ENCODE results near the gene ILRUN.
"Not testable (repeated sequence)": the region's sequence is repeated elsewhere in the genome, so short reads cannot be mapped to it uniquely, and the experiment has no call there.

ILRUN gene

GRCh38 chr6:34718976-34719375, 22.4 kb upstream of the ILRUN start:
- no peaks in the 10 kb centered on the region for H3K79me2 ChIP-seq (ENCODE audit: insufficient read depth, low read length)
- no peaks in the 10 kb centered on the region for H3K9me2 ChIP-seq (replicated peaks; ENCODE audit: low read depth, low read length)
- no peak for TF ChIP-seq CTCF (conservative IDR thresholded peaks at IDR 0.05; ENCODE audit: low read length)
- TF ChIP-seq EZH2phosphoT487 (IDR thresholded peaks at IDR 0.05; ENCODE audit: borderline replicate concordance): no peak
- no peak overlapping the region for H2AFZ ChIP-seq (ENCODE audit: low read length)
- H4K20me1 ChIP-seq (ENCODE audit: insufficient read depth, low read length, poor library complexity, severe bottlenecking): no peaks in the 10 kb centered on the region
- no peaks in the 10 kb centered on the region for H3K36me3 ChIP-seq (ENCODE audit: insufficient read depth, low read length)
- no peak overlapping the region for H3K9ac ChIP-seq (ENCODE audit: low read depth, low read length, poor library complexity, severe bottlenecking)
- H3K4me3 ChIP-seq (ENCODE audit: low read length, poor library complexity, severe bottlenecking): no peak overlapping the region
- H3K9me3 ChIP-seq (ENCODE audit: insufficient read depth, low read depth, low read length): no peaks in the 10 kb centered on the region
- H3K4me1 ChIP-seq (ENCODE audit: insufficient read depth, low read length, poor library complexity, severe bottlenecking): no peaks in the 10 kb centered on the region
- H3K4me2 ChIP-seq (ENCODE audit: low read depth, low read length, poor library complexity, severe bottlenecking): no peak overlapping the region
- no peaks in the 10 kb centered on the region for H3F3A ChIP-seq (ENCODE audit: low read depth)
- no peaks in the 10 kb centered on the region for H3K27me3 ChIP-seq (ENCODE audit: insufficient read depth, low read length, poor library complexity, severe bottlenecking)

- H3K79me2 ChIP-seq (ENCODE audit: insufficient read depth, low read length): no peaks in the 10 kb centered on the region
Measured at GRCh38 chr6:34717466-34717865, 20.9 kb upstream of the ILRUN start.

GRCh38 chr6:34714663-34715062, 18.1 kb upstream of the ILRUN start:
- H4K20me1 ChIP-seq (ENCODE audit: insufficient read depth, low read length, poor library complexity, severe bottlenecking): no peaks in the 10 kb centered on the region
- no peaks in the 10 kb centered on the region for H3K4me1 ChIP-seq (ENCODE audit: insufficient read depth, low read length, poor library complexity, severe bottlenecking)
- no peak overlapping the region for H3K4me2 ChIP-seq (ENCODE audit: low read depth, low read length, poor library complexity, severe bottlenecking)
- no peak overlapping the region for H2AFZ ChIP-seq (ENCODE audit: low read length)
- H3K9me2 ChIP-seq (replicated peaks; ENCODE audit: low read depth, low read length): no peaks in the 10 kb centered on the region
- H3K9me3 ChIP-seq (ENCODE audit: insufficient read depth, low read depth, low read length): no peaks in the 10 kb centered on the region
- H3F3A ChIP-seq (ENCODE audit: low read depth): no peaks in the 10 kb centered on the region
- TF ChIP-seq CTCF (conservative IDR thresholded peaks at IDR 0.05; ENCODE audit: low read length): no peak
- H3K36me3 ChIP-seq (ENCODE audit: insufficient read depth, low read length): no peaks in the 10 kb centered on the region
- H3K27me3 ChIP-seq (ENCODE audit: insufficient read depth, low read length, poor library complexity, severe bottlenecking): no peaks in the 10 kb centered on the region
- H3K4me3 ChIP-seq (ENCODE audit: low read length, poor library complexity, severe bottlenecking): no peak overlapping the region
- H3K79me2 ChIP-seq (ENCODE audit: insufficient read depth, low read length): no peaks in the 10 kb centered on the region
- H3K9ac ChIP-seq (ENCODE audit: low read depth, low read length, poor library complexity, severe bottlenecking): no peak overlapping the region

More at GRCh38 chr6:34717466-34717865, 20.9 kb upstream of the ILRUN start:
- Histone ChIP-seq H4K20me1 (ENCODE audit: insufficient read depth, low read length, poor library complexity, severe bottlenecking) (no peaks in the 10 kb centered on the region), H2AFZ (ENCODE audit: low read length) (no peak overlapping the region), H3K4me2 (ENCODE audit: low read depth, low read length, poor library complexity, severe bottlenecking) (no peak overlapping the region), H3K36me3 (ENCODE audit: insufficient read depth, low read length) (no peaks in the 10 kb centered on the region), H3K9me3 (ENCODE audit: insufficient read depth, low read depth, low read length) (no peaks in the 10 kb centered on the region), H3F3A (ENCODE audit: low read depth) (no peaks in the 10 kb centered on the region), H3K9me2 (replicated peaks; ENCODE audit: low read depth, low read length) (no peaks in the 10 kb centered on the region), H3K27me3 (ENCODE audit: insufficient read depth, low read length, poor library complexity, severe bottlenecking) (no peaks in the 10 kb centered on the region), H3K4me1 (ENCODE audit: insufficient read depth, low read length, poor library complexity, severe bottlenecking) (no peaks in the 10 kb centered on the region), H3K9ac (ENCODE audit: low read depth, low read length, poor library complexity, severe bottlenecking) (no peak overlapping the region), H3K4me3 (ENCODE audit: low read length, poor library complexity, severe bottlenecking) (no peak overlapping the region)
- TF ChIP-seq EZH2phosphoT487 (IDR thresholded peaks at IDR 0.05; ENCODE audit: borderline replicate concordance) (no peak), CTCF (conservative IDR thresholded peaks at IDR 0.05; ENCODE audit: low read length) (no peak)

GRCh38 chr6:34712881-34713280, 16.3 kb upstream of the ILRUN start:
- H3K9ac ChIP-seq (ENCODE audit: low read depth, low read length, poor library complexity, severe bottlenecking); H3K36me3 ChIP-seq (ENCODE audit: insufficient read depth, low read length); H3F3A ChIP-seq (ENCODE audit: low read depth); H2AFZ ChIP-seq (ENCODE audit: low read length); H3K79me2 ChIP-seq (ENCODE audit: insufficient read depth, low read length); H3K4me1 ChIP-seq (ENCODE audit: insufficient read depth, low read length, poor library complexity, severe bottlenecking); H4K20me1 ChIP-seq (ENCODE audit: insufficient read depth, low read length, poor library complexity, severe bottlenecking); H3K9me2 ChIP-seq (replicated peaks; ENCODE audit: low read depth, low read length); H3K27me3 ChIP-seq (ENCODE audit: insufficient read depth, low read length, poor library complexity, severe bottlenecking); H3K4me2 ChIP-seq (ENCODE audit: low read depth, low read length, poor library complexity, severe bottlenecking); H3K9me3 ChIP-seq (ENCODE audit: insufficient read depth, low read depth, low read length); H3K4me3 ChIP-seq (ENCODE audit: low read length, poor library complexity, severe bottlenecking): not testable (repeated sequence)
